T-cell (primary cell): ENCODE data around the gene WNT10A. TPM values are rescaled to one million over a fixed set of nuclear protein-coding genes. Genes with fewer than 3 reads are reported as not detected.
A peak's percentile ranks its signal among the peaks of the same experiment; 100 is the strongest.

ENCODE experiments used
- ATAC-seq, 4 experiments: fragments of 200-7000 bp in 3 of 4; fragments of 150-1000 bp in 1 of 4; cut with Tn5 transposase; replicated peaks in 1 of 4; 1 replicate in 3 of 4; 2 replicates in 1 of 4; pipeline ENCODE4 v1.10.0; 2021; ENCODE audit warnings: moderate library complexity in 3 of 4, mild to moderate bottlenecking in 2 of 4, moderate number of reproducible peaks in 1 of 4
- CTCF ChIA-PET, 2 donors: fragments of 300-600 bp; sonication (Branson Sonifier 250); formaldehyde crosslinking; loops; one replicate each; lab custom pipeline; 2022; ENCODE audit warnings: antibody characterized with exemption in 2 of 2; lab: Charles Lee
- POLR2A ChIA-PET, 2 donors: fragments of 300-600 bp; sonication (Branson Sonifier 250); formaldehyde crosslinking; loops; one replicate each; lab custom pipeline; 2022; ENCODE audit warnings: antibody characterized with exemption in 2 of 2; lab: Charles Lee
- DNase-seq, 35 experiments: peaks; one replicate each; pipeline versions ENCODE4 v3.0.0 to v3.0.0-alpha.2; 2013 to 2023
- H3K27ac ChIP-seq: one replicate; pipeline ENCODE4 v1.5.1; 2013; ENCODE audit warnings: low read length
- H3K27me3 ChIP-seq, 2 experiments: replicated peaks in 1 of 2; 1 replicate in 1 of 2; 2 replicates in 1 of 2; pipeline versions ENCODE4 v1.6.1 to v1.7.0; 2013; ENCODE audit warnings: low read length in 1 of 2, mixed read lengths in 1 of 2; ENCODE audit not compliant: control insufficient read depth in 2 of 2, insufficient read depth in 2 of 2; ENCODE audit errors: extremely low read depth in 1 of 2
- H3K36me3 ChIP-seq, 2 donors: 1 replicate in 1 of 2; 2 replicates in 1 of 2; pipeline versions ENCODE4 v1.6.1 to v1.7.0; 2013; ENCODE audit warnings: low read length in 1 of 2; ENCODE audit not compliant: control insufficient read depth in 2 of 2, insufficient read depth in 1 of 2; ENCODE audit errors: extremely low read depth in 1 of 2
- H3K4me1 ChIP-seq, 2 experiments: 1 replicate in 1 of 2; 2 replicates in 1 of 2; pipeline versions ENCODE4 v1.6.1 to v1.7.0; 2013; ENCODE audit warnings: low read length in 2 of 2, mixed read lengths in 1 of 2; ENCODE audit not compliant: insufficient read depth in 2 of 2, control insufficient read depth in 1 of 2; ENCODE audit errors: extremely low read depth in 1 of 2
- H3K4me3 ChIP-seq, 2 donors: 1 replicate in 1 of 2; 2 replicates in 1 of 2; pipeline versions ENCODE4 v1.5.1 to v1.7.0; 2013; ENCODE audit warnings: mild to moderate bottlenecking in 2 of 2, low read length in 1 of 2, moderate library complexity in 1 of 2; ENCODE audit not compliant: control insufficient read depth in 1 of 2; ENCODE audit errors: extremely low read depth in 1 of 2
- H3K9me3 ChIP-seq: 2 replicates; pipeline ENCODE4 v1.7.0; 2013
- H3K27ac Mint-ChIP-seq, 2 donors: one replicate each; pipeline ENCODE4 v1.8.0; 2020 to 2021; ENCODE audit warnings: mild to moderate bottlenecking in 2 of 2, mixed read lengths in 2 of 2
- H3K27me3 Mint-ChIP-seq, 2 donors: one replicate each; pipeline ENCODE4 v1.8.0; 2021 to 2022; ENCODE audit warnings: mixed read lengths in 2 of 2
- H3K36me3 Mint-ChIP-seq: one replicate; pipeline ENCODE4 v1.8.0; 2021; ENCODE audit warnings: mixed read lengths
- H3K4me1 Mint-ChIP-seq, 3 donors: one replicate each; pipeline ENCODE4 v1.8.0; 2020 to 2022; ENCODE audit warnings: mixed read lengths in 3 of 3, mild to moderate bottlenecking in 1 of 3
- H3K4me3 Mint-ChIP-seq, 3 donors: one replicate each; pipeline ENCODE4 v1.8.0; 2020 to 2022; ENCODE audit warnings: mild to moderate bottlenecking in 3 of 3, mixed read lengths in 3 of 3, moderate library complexity in 3 of 3
- H3K9me3 Mint-ChIP-seq, 3 donors: one replicate each; pipeline ENCODE4 v1.8.0; 2020 to 2022; ENCODE audit warnings: mixed read lengths in 3 of 3
- WGBS: methylation state at CpG from one replicate; pipeline ENCODE4 v1.1.5; 2013; ENCODE audit warnings: missing lambda C conversion rate; ENCODE audit not compliant: insufficient coverage; 5-methylcytosine and 5-hydroxymethylcytosine counted together
- total RNA-seq, 35 experiments: library from RNA in 6 of 35; stranded (reverse) in 6 of 35; fragments of 120-200 nt in 1 of 35; gene quantifications; one replicate each; pipeline versions ENCODE4 v1.2.1 to v1.2.4 and lab custom pipeline; 2013 to 2026

Gene WNT10A
- total RNA-seq, 5 donors from 2014 or later (not counting 1 experiment from before 2014, with no cell fraction given), result 3.1 to 10.7 (median 6.1) TPM

DNA sequence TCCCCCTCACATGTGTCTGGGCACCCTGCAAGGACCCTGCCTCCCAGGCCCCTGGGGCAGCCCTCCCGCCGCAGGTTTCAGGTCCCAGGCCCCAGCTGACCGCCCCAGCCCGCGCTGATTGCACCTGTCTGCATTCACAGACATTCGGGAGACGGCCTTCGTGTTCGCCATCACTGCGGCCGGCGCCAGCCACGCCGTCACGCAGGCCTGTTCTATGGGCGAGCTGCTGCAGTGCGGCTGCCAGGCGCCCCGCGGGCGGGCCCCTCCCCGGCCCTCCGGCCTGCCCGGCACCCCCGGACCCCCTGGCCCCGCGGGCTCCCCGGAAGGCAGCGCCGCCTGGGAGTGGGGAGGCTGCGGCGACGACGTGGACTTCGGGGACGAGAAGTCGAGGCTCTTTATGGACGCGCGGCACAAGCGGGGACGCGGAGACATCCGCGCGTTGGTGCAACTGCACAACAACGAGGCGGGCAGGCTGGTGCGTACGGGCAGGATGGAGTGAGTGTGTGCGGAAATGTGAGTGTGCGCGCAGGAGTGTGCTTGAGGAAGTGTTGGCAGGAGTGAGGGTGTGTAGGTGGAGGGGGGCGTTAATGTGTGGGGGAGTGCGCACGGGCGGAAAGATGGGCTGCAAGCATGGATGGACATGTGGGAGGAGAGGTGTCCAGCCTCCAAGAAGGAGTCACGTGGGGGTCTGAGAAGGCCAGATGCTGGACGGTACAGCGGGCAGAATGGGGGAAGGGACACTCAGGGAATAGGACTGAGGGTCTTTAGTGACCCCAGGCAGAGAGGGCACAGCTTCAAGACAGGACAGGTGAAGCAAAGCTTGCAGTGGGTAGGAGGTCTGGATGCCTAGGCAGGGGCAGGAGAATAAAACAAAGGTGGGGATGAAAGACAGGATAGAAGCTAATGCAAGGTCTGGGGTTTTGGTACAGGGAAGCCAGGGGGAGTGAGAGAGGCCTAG, 9.0 kb upstream of the WNT10A start:
- peak overlapping the region; percentile 37 to 39 for H3K27ac Mint-ChIP-seq
- Histone ChIP-seq H3K4me1 (peaks cover 2 to 40% of the 10 kb centered on the region in 2 experiments), H3K27me3 (peaks cover 11 to 72% of the 10 kb centered on the region in 2 experiments), H3K36me3 (no peaks in the 10 kb centered on the region), H3K27ac (no peak overlapping the region), H3K9me3 (no peaks in the 10 kb centered on the region), H3K4me3 (peak overlapping the region in 1 of 2 donors; percentile 46)
- H3K27me3 Mint-ChIP-seq, result peaks cover 29 to 48% of the 10 kb centered on the region in 2 donors
- H3K9me3 Mint-ChIP-seq, result no peaks in the 10 kb centered on the region
- under 1% methylated on average over 59 of the region's 60 CpGs for WGBS
- no peaks in the 10 kb centered on the region for H3K36me3 Mint-ChIP-seq
- peak in 10 of 35 experiments; percentile 15 to 48 (median 29) for DNase-seq
- ATAC-seq, result peak; percentile 60 to 73 (median 66)
- peak overlapping the region; percentile 63 to 79 (median 74) for H3K4me3 Mint-ChIP-seq
- H3K4me1 Mint-ChIP-seq, result peaks cover 24 to 32% (median 25%) of the 10 kb centered on the region in 3 donors
- ChIA-PET POLR2A (interaction anchor here in 1 of 2 donors (0.6 kb wide), 1 partner anchor 340 kb away, joined by 8 read pairs; no protein-coding TSS in a partner anchor), CTCF (interaction anchor here (0.6 to 13.6 kb wide), 3 partner anchors 25 to 133 kb away, joined by 3 to 192 read pairs (median 3); no protein-coding TSS in a partner anchor)

DNA sequence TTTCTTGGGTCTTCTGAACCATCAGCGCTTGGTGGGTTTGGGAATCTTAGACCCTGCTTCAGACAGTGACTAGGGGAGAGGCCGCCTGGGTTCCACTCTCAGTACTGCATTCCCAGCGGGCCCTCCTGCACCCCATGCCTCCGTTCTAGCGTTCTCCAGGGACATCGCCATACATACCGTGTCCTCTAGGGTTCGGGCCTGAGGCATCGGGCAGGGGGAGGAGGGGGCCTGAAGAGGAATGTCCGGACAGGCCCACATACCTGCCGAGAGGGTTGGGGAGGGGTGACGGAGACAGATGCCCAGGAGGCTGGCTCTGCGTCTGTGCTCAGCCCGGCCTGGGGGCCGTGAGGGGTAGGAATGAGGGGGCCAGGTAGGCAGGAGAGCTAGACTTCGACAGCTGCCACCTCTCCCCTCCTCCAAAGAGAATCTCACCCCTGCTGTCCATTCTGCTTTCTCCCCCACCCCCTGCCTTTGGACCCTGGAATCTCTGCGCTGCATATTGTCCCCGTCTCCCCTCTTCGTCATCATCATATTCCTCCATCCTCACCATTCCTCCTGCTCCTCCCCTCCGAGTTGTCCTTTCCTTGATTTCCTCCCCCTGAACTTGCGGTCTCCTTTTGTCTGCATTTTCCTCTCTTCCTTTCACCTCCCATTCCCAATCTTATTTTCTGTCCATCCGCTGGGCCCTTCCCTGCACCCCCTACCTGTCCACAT, 7.8 kb upstream of the WNT10A start:
- no peak for DNase-seq
- no peaks in the 10 kb centered on the region for H3K9me3 Mint-ChIP-seq
- Histone ChIP-seq H3K4me3 (no peak overlapping the region), H3K36me3 (no peaks in the 10 kb centered on the region), H3K9me3 (no peaks in the 10 kb centered on the region), H3K27me3 (peaks cover 11 to 73% of the 10 kb centered on the region in 2 experiments), H3K27ac (no peak overlapping the region), H3K4me1 (peaks cover 2 to 50% of the 10 kb centered on the region in 2 experiments)
- 24% methylated on average over 12 of the region's 22 CpGs for WGBS
- H3K4me3 Mint-ChIP-seq, result peak overlapping the region in 2 of 3 donors; percentile 49 to 79
- POLR2A ChIA-PET, result interaction anchor here in 1 of 2 donors (0.6 kb wide), 1 partner anchor 66 kb away, joined by 5 read pairs; no protein-coding TSS in a partner anchor
- no peak for ATAC-seq
- H3K4me1 Mint-ChIP-seq, result peaks cover 31 to 40% (median 32%) of the 10 kb centered on the region in 3 donors
- no peak overlapping the region for H3K27ac Mint-ChIP-seq
- CTCF ChIA-PET, result interaction anchor here (1.0 to 13.6 kb wide), 3 partner anchors 24 to 25 kb away, joined by 3 to 239 read pairs (median 192); no protein-coding TSS in a partner anchor
- no peaks in the 10 kb centered on the region for H3K36me3 Mint-ChIP-seq
- peaks cover 23 to 41% of the 10 kb centered on the region in 2 donors for H3K27me3 Mint-ChIP-seq

DNA sequence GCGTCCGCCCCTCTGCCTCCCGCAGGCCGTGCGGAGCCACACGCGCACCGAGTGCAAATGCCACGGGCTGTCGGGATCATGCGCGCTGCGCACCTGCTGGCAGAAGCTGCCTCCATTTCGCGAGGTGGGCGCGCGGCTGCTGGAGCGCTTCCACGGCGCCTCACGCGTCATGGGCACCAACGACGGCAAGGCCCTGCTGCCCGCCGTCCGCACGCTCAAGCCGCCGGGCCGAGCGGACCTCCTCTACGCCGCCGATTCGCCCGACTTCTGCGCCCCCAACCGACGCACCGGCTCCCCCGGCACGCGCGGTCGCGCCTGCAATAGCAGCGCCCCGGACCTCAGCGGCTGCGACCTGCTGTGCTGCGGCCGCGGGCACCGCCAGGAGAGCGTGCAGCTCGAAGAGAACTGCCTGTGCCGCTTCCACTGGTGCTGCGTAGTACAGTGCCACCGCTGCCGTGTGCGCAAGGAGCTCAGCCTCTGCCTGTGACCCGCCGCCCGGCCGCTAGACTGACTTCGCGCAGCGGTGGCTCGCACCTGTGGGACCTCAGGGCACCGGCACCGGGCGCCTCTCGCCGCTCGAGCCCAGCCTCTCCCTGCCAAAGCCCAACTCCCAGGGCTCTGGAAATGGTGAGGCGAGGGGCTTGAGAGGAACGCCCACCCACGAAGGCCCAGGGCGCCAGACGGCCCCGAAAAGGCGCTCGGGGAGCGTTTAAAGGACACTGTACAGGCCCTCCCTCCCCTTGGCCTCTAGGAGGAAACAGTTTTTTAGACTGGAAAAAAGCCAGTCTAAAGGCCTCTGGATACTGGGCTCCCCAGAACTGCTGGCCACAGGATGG, 7.1 kb upstream of the WNT10A start:
- no peaks in the 10 kb centered on the region for H3K36me3 Mint-ChIP-seq
- H3K4me3 Mint-ChIP-seq, result peak overlapping the region in 2 of 3 donors; percentile 49 to 79
- Histone ChIP-seq H3K9me3 (no peaks in the 10 kb centered on the region), H3K27ac (no peak overlapping the region), H3K36me3 (no peaks in the 10 kb centered on the region), H3K4me1 (peaks cover 2 to 54% of the 10 kb centered on the region in 2 experiments), H3K4me3 (no peak overlapping the region), H3K27me3 (peaks cover 11 to 72% of the 10 kb centered on the region in 2 experiments)
- DNase-seq (peak in 1 of 35 experiments; percentile 37), ATAC-seq (peak in 3 of 4 experiments; percentile 7 to 43 (median 32))
- no peak overlapping the region for H3K27ac Mint-ChIP-seq
- WGBS, result 12% methylated on average over 83 of the region's 86 CpGs
- H3K9me3 Mint-ChIP-seq, result no peaks in the 10 kb centered on the region
- H3K27me3 Mint-ChIP-seq, result peaks cover 23 to 41% of the 10 kb centered on the region in 2 donors
- POLR2A ChIA-PET, result interaction anchor here in 1 of 2 donors (0.5 kb wide), 1 partner anchor 23 kb away, joined by 13 read pairs; no protein-coding TSS in a partner anchor
- CTCF ChIA-PET, result interaction anchor here (1.0 to 13.6 kb wide), 4 partner anchors 10 to 25 kb away, joined by 4 to 239 read pairs (median 98); no protein-coding TSS in a partner anchor
- H3K4me1 Mint-ChIP-seq, result peaks cover 31 to 44% (median 32%) of the 10 kb centered on the region in 3 donors

DNA sequence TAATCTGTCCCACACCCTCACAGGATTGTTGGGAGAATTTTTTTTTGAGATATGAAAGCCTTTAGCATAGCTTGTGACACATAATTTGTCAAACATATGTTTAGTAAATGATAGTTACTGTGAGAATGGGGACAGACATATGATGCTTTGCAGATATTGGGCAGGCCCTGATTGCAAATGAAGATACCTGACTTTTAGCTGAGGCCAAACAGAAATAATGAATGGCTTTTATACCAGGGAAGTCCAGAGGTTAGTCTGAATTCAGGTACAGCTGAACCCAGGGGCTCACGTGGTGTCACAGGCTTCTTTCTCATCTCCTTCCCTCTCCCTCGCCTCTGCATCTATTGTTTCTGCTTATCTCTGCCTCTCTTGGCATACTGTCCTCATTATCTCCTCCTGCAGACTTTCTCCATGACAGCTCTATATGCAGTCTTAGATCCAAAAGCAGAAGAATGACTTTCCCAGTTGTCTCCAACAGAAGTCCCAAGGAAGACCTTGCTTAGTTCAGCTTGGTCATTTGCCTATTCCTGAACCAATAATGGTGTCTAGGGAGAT, 4.9 kb upstream of the WNT10A start:
- Histone ChIP-seq H3K4me3 (no peak overlapping the region), H3K36me3 (no peaks in the 10 kb centered on the region), H3K4me1 (peaks cover 2 to 74% of the 10 kb centered on the region in 2 experiments), H3K27ac (no peak overlapping the region), H3K9me3 (no peaks in the 10 kb centered on the region), H3K27me3 (peaks cover 11 to 75% of the 10 kb centered on the region in 2 experiments)
- H3K4me1 Mint-ChIP-seq, result peaks cover 37 to 53% (median 44%) of the 10 kb centered on the region in 3 donors
- CTCF ChIA-PET, result interaction anchor here (0.6 to 13.6 kb wide), 26 partner anchors 9 to 742 kb away, joined by 3 to 239 read pairs (median 5); partner anchors contain the start of gene CRYBA2 (in 1 of the 2)
- DNase-seq (no peak), ATAC-seq (no peak)
- H3K36me3 Mint-ChIP-seq, result no peaks in the 10 kb centered on the region
- 70% methylated on average over 2 of the region's 2 CpGs for WGBS
- peak overlapping the region in 1 of 2 donors; percentile 34 for H3K27ac Mint-ChIP-seq
- POLR2A ChIA-PET, result interaction anchor here (0.6 to 2.3 kb wide), 3 partner anchors 22 to 89 kb away, joined by 3 to 10 read pairs (median 9); no protein-coding TSS in a partner anchor
- H3K9me3 Mint-ChIP-seq, result no peaks in the 10 kb centered on the region
- peaks cover 23 to 31% of the 10 kb centered on the region in 2 donors for H3K27me3 Mint-ChIP-seq
- H3K4me3 Mint-ChIP-seq, result no peak overlapping the region

DNA sequence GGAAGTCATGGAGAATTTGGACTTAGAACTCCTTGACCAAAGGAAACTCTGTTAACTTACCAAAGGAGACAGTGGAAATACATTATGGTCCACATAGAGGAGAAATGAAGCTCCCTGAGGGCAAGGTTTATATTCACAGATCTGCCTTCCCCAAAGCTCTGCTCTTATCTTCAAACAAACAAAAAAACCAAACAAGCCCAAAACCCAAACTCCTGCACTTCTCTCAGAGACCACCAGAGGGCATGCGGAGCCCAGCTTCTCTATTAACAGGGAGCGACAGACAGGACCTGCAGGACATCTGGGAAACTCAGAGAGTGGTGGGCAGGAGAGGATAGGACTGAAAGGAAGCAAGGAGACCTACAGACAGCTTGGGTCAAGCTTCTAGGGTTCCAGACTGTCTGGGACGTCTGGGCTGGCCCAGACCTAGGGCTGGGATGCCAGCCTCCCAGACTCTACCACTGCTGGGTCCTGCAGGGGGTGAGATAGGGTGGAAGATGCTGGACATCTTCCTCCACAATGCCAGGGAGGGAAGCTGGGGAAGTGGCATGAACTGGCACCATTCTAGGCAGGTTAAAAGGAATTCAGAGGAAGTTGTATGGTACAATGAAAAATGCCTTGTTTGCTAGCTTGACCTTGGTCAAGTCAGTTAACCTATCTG, 4.0 kb upstream of the WNT10A start:
- Mint-ChIP-seq H3K4me3 (peak overlapping the region in 1 of 3 donors; percentile 34), H3K4me1 (peaks cover 42 to 56% (median 49%) of the 10 kb centered on the region in 3 donors), H3K9me3 (no peaks in the 10 kb centered on the region), H3K27me3 (peaks cover 21 to 29% of the 10 kb centered on the region in 2 donors), H3K36me3 (no peaks in the 10 kb centered on the region), H3K27ac (no peak overlapping the region)
- Histone ChIP-seq H3K27ac (no peak overlapping the region), H3K27me3 (peaks cover 14 to 74% of the 10 kb centered on the region in 2 experiments), H3K4me3 (no peak overlapping the region), H3K36me3 (no peaks in the 10 kb centered on the region), H3K9me3 (no peaks in the 10 kb centered on the region), H3K4me1 (peaks cover 0 to 74% of the 10 kb centered on the region in 2 experiments)
- 0% methylated on average over 2 of the region's 3 CpGs for WGBS
- peak; percentile 36 to 87 (median 67) for DNase-seq
- ChIA-PET POLR2A (interaction anchor here (1.4 to 2.3 kb wide), 2 partner anchors 21 kb away, joined by 9 to 10 read pairs; no protein-coding TSS in a partner anchor), CTCF (interaction anchor here (0.5 to 13.6 kb wide), 29 partner anchors 9 to 743 kb away, joined by 3 to 239 read pairs (median 4); no protein-coding TSS in a partner anchor)
- ATAC-seq, result no peak
